MM.1S (cell line): ENCODE results near the gene ERVV-1.

Experiments
- DNase-seq: peaks from one replicate; pipeline ENCODE4 v3.0.0-alpha.2; 2015
- H2AFZ ChIP-seq: fragments of 300-600 bp; sonication (generic); 2 replicates; pipeline ENCODE4 v1.6.0; 2016; ENCODE audit warnings: antibody characterized with exemption, low read length
- H3F3A ChIP-seq: fragments of 300-600 bp; sonication (generic); 2 replicates; pipeline ENCODE4 v1.6.1; 2016; ENCODE audit warnings: mild to moderate bottlenecking, antibody characterized with exemption, low read length, moderate library complexity, mixed read lengths; ENCODE audit not compliant: insufficient read depth
- H3K27ac ChIP-seq: fragments of 300-600 bp; sonication (generic); 2 replicates; pipeline ENCODE4 v1.5.1; 2016; ENCODE audit warnings: mild to moderate bottlenecking, low read length
- H3K27me3 ChIP-seq: fragments of 300-600 bp; sonication (generic); replicated peaks from 2 replicates; pipeline ENCODE4 v1.6.0; 2016; ENCODE audit warnings: low read length; ENCODE audit not compliant: insufficient read depth
- H3K36me3 ChIP-seq: fragments of 300-600 bp; sonication (generic); replicated peaks from 2 replicates; pipeline ENCODE4 v1.6.1; 2016; ENCODE audit warnings: mild to moderate bottlenecking, low read length, mixed read lengths; ENCODE audit not compliant: insufficient read depth
- H3K4me1 ChIP-seq: fragments of 300-600 bp; sonication (generic); 2 replicates; pipeline ENCODE4 v1.6.1; 2016; ENCODE audit warnings: low read length, mixed read lengths
- H3K4me2 ChIP-seq: fragments of 300-600 bp; sonication (generic); 2 replicates; pipeline ENCODE4 v1.6.0; 2016; ENCODE audit warnings: low read depth, low read length
- H3K4me3 ChIP-seq: fragments of 300-600 bp; sonication (generic); 2 replicates; pipeline ENCODE4 v1.5.1; 2016; ENCODE audit warnings: low read length, mixed read lengths
- H3K79me2 ChIP-seq: fragments of 300-600 bp; sonication (generic); 2 replicates; pipeline ENCODE4 v1.6.1; 2016; ENCODE audit warnings: mixed run types, low read length, mixed read lengths
- H3K9ac ChIP-seq: fragments of 300-600 bp; sonication (generic); 2 replicates; pipeline ENCODE4 v1.6.1; 2016; ENCODE audit warnings: low read length, mixed read lengths
- H3K9me2 ChIP-seq: fragments of 300-600 bp; sonication (generic); replicated peaks from 2 replicates; pipeline ENCODE4 v1.6.1; 2016; ENCODE audit warnings: mild to moderate bottlenecking, low read length, mixed read lengths; ENCODE audit not compliant: insufficient read depth
- H3K9me3 ChIP-seq: fragments of 300-600 bp; sonication (generic); replicated peaks from 2 replicates; pipeline ENCODE4 v1.6.1; 2016; ENCODE audit warnings: mild to moderate bottlenecking, low read length, mixed read lengths; ENCODE audit not compliant: insufficient read depth
- H4K20me1 ChIP-seq: fragments of 300-600 bp; sonication (generic); 2 replicates; pipeline ENCODE4 v1.6.1; 2016; ENCODE audit warnings: mild to moderate bottlenecking, low read length, moderate library complexity, mixed read lengths; ENCODE audit not compliant: insufficient read depth
- CTCF ChIP-seq: fragments of 300-600 bp; sonication (generic); IDR thresholded peaks from 2 replicates; pipeline ENCODE4 v1.5.1; 2016; ENCODE audit warnings: antibody characterized with exemption, low read length, mixed read lengths
- EZH2 ChIP-seq: fragments of 300-600 bp; sonication (generic); optimal IDR thresholded peaks from 2 replicates; pipeline ENCODE3; 2017; ENCODE audit warnings: low read depth, mild to moderate bottlenecking, antibody characterized with exemption, low read length, mixed read lengths
- EZH2phosphoT487 ChIP-seq: fragments of 300-600 bp; sonication (generic); IDR thresholded peaks from 2 replicates; pipeline ENCODE4 v1.6.1; 2018; ENCODE audit warnings: antibody characterized with exemption, low read length

The ERVV-1 gene

GRCh38 chr19:53037101-53038097, 23.7 kb downstream of the ERVV-1 start:
- Histone ChIP-seq H3K27me3 (no peaks in the 10 kb centered on the region), H3K79me2 (no peaks in the 10 kb centered on the region), H2AFZ (no peak overlapping the region), H3K4me3 (no peak overlapping the region), H3K4me2 (no peak overlapping the region), H3K9ac (no peak overlapping the region), H3F3A (no peaks in the 10 kb centered on the region), H3K9me3 (no peaks in the 10 kb centered on the region), H3K27ac (no peak overlapping the region), H3K4me1 (no peaks in the 10 kb centered on the region), H3K9me2 (no peaks in the 10 kb centered on the region), H3K36me3 (no peaks in the 10 kb centered on the region), H4K20me1 (no peaks in the 10 kb centered on the region)
- DNase-seq = no peak
- no peak for TF ChIP-seq CTCF
- TF ChIP-seq EZH2 = no peak
- no peak for TF ChIP-seq EZH2phosphoT487

- TF ChIP-seq EZH2 (no peak), EZH2phosphoT487 (no peak), CTCF (no peak)
- H3K79me2 ChIP-seq = no peaks in the 10 kb centered on the region
- no peak overlapping the region for H3K4me2 ChIP-seq
- H3K27me3 ChIP-seq = no peaks in the 10 kb centered on the region
- no peak overlapping the region for H3K27ac ChIP-seq
- no peak overlapping the region for H3K9ac ChIP-seq
- H4K20me1 ChIP-seq = no peaks in the 10 kb centered on the region
- H2AFZ ChIP-seq = no peak overlapping the region
- no peaks in the 10 kb centered on the region for H3K9me3 ChIP-seq
- no peaks in the 10 kb centered on the region for H3K9me2 ChIP-seq
- H3K36me3 ChIP-seq = no peaks in the 10 kb centered on the region
- no peak for DNase-seq
- H3K4me3 ChIP-seq = no peak overlapping the region
- no peaks in the 10 kb centered on the region for H3F3A ChIP-seq
- H3K4me1 ChIP-seq = no peaks in the 10 kb centered on the region
Observed at GRCh38 chr19:53041366-53041765, 27.6 kb downstream of the ERVV-1 start.

GRCh38 chr19:53045536-53045935, 31.8 kb downstream of the ERVV-1 start:
- Histone ChIP-seq H3K27ac (no peak overlapping the region), H3K4me1 (no peaks in the 10 kb centered on the region), H3K9ac (no peak overlapping the region), H2AFZ (no peak overlapping the region), H3K4me3 (no peak overlapping the region), H3K9me2 (no peaks in the 10 kb centered on the region), H3K4me2 (no peak overlapping the region), H3K79me2 (no peaks in the 10 kb centered on the region), H3K36me3 (no peaks in the 10 kb centered on the region), H3F3A (no peaks in the 10 kb centered on the region), H3K9me3 (no peaks in the 10 kb centered on the region), H4K20me1 (no peaks in the 10 kb centered on the region), H3K27me3 (no peaks in the 10 kb centered on the region)
- DNase-seq = no peak
- TF ChIP-seq EZH2phosphoT487 = no peak
- no peak for TF ChIP-seq EZH2
- no peak for TF ChIP-seq CTCF
